GM19463 (cell line): ENCODE results near the gene PERM1.

Source experiments
- ATAC-seq: cut with Tn5 transposase; IDR thresholded peaks from one replicate; pipeline ENCODE4 v1.9.1; 2021; ENCODE audit warnings: mild to moderate bottlenecking, moderate library complexity; ENCODE audit not compliant: unreplicated experiment

PERM1 gene

DNA sequence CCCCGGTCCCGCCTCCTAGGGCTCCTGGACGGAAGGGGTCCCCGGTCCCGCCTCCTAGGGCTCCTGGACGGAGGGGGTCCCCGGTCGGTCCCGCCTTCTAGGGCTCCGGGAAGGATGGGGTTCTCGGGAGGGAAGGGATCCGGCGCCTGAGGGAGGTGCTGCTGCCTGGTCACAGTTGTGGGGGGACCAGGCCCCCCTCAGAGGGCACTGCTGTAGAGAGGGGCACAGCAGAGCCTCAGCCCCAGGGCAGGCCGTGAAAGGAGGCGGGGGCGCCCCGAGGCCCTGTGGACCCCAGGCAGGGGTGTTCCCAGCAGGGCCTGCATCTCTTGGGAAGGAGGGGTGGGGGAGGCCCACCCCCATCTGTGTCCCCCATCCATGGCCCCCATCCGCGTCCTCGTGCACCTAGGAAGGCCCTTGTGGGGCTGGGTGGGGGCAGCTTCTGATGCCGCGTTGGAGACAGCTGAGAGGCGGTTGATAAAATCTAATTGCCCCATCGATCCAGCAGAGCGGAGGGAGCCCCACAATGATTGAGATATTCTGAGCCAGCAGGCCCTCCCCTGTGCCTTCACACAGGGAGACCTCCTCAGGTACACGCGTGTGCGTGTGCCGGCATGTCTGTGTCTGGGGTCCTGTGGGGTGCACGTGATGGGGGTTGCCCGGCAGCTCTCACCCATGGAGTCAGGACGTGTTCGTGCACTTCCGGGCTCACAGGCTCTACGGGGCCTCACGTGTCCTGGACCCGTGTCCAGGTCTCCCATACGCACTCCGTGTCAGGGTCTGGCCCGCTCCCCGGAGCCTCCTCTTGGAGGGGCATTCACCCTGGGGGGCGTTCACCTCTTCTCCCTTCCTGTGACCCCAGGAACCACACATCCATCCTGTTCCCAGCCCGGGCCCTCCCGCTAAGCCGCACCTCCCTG, 45.3 kb downstream of the PERM1 start:
- no peak for ATAC-seq

DNA sequence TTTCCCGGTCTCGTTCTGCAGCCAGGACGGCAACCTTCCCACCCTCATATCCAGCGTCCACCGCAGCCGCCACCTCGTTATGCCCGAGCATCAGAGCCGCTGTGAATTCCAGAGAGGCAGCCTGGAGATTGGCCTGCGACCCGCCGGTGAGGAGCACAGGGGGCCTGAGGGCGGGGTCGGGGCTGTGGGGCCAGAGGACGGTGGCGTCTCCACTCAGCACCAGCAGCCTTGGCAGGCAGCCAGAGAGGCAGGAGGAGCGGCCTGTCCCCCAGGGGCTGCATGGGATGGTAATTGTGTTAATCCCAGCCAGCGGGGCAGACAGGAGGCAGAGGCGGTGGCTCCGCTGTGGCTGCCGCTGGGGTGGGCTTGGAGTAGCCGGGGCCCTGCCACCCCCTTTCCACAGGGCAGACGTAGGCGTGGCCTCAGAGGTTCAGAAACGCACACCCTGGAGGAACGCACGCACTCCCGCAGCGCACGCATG, 46.1 kb downstream of the PERM1 start:
- no peak for ATAC-seq

DNA sequence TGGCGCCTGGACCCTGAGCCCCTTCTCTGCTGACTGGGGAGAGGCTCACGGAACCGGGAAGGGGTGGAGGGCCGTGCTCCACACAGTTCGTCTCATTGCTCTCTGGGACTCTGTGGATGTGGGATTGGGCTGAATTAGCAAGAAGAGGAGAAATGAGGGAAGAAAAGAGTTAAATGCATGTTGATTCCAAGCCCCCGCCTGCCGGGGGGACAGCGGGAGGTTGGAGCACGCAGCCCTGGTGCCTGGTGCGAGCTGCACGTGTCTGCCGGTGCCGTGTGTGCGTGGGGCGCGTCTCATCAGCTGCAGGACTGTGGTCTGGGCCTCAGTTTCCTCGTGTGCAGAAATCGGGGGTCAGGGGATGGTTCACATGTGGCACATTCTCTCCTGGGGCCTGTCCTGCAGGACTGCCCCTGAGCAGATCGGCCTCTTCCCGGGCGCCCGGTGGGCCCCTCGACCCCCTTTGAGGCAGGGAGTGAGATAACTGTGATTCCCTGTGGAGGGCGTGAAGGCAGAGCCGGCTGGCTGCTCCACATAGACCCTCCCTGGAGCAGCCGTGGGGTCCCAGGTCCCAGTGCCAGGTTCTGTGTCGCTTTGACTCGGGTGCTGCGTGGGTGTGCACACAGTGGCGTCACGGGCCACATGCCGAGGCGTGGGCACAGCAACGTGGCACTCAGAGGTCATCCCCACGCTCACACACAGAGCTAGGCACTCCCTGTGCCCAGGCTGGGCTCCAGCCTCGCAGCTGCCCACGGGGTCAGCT, 46.7 kb downstream of the PERM1 start:
- no peak for ATAC-seq

DNA sequence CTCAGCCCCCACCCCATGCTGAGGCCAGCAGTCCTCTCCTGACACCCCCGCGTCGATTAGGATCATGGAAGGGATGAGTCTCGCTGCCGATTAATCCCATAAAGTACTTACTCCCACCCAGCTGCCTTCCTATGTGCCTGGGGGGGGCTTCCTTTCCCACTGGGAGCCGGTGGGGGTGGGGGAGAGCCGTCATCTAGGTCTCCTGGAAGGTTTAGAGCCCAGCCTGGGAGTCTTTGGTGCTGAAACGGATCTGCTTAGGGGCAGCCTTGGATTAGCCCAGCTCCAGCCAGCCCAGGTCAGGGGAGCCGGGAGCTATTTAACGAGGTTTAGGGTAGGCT, 48.3 kb downstream of the PERM1 start:
- no peak for ATAC-seq

DNA sequence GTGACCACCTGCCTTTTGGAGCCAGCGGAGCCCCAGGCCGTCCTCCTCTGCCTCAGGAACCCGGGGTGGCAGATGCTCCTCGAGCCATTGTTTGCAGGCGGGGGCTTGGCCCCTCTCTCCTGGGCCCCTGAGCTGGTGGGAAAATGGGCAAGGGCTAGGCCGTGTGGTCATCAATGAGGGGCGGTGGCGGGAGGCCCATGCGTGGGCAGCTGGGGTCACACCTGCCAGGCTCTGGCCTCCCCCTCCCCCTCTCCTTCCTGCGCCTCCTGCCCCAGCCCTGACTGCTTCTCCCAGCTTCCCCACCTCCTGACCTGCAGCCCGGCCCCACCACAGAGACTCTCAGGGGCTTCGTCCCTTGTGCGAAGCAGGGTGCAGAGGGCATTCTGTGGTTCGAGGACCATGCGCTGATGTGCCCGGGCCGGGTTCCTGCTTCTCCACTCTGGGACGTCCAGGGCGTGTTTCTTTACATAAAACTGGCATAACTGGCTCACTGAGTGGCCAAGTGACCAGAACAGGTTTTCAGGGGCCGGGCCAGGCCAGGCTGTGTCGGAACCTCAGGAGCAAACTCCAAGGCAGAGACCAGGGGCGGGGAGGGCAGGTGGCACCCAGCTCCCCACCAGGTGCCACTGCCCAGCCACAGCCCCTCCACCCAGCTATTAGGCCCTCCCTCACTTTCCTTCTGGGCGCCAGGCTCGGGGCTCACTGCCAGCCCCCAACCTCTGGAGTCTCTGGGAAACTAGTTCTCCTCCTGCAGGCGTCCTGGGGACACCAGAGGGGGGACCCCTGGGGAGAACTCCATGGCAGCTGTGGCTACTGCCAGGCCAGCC, 48.9 kb downstream of the PERM1 start:
- ATAC-seq: no peak

DNA sequence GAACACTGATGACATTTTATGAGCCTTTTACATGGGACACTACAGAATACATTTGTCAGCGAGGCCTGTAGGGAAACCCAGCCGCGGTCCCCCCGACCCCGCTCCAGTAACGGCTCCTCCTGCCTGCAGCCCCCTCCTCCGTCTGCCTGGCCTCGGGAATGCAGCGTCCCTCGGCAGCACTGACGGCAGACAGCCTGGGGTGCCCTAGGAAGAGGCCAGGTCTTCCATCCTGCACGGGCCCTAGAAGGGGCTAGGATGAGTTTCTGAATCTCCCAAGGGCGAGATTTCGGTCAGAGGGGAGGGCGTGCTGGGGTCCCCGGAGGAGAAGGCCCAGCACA, 49.8 kb downstream of the PERM1 start:
- ATAC-seq: no peak

DNA sequence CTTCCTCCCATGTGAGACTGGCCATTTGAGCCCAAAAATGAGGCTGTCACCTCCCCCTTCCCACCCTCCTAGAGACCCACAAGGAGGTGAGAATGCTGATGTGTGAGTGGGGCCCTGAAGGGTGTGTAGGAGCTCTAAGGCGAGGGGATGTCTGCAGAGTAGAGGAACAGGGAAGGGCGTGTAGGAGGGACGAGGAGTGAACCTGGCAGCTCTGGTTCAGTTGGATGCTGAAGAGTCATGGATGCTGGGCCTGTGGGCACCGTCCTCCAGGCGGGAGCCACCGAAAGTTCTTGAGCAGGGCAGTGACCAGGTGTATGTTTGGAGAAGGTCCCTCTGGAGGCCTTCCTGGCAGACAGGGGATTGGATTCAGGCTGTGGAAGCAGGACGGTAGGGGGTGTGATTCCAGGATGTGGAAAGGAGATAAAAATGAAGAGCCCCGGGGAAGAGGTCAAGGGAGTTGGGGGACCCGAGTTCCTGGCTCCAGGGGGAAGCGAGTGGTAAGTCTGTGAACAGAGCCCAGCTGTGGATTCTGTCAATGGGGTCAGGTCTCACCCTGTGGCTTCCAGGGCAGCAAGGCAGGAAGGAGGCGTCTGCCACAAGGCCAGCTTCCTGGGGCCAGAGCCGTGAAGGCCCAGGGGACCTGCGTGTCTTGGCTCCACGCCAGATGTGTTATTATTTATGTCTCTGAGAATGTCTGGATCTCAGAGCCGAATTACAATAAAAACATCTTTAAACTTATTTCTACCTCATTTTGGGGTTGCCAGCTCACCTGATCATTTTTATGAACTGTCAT, 50.3 kb downstream of the PERM1 start:
- no peak for ATAC-seq

DNA sequence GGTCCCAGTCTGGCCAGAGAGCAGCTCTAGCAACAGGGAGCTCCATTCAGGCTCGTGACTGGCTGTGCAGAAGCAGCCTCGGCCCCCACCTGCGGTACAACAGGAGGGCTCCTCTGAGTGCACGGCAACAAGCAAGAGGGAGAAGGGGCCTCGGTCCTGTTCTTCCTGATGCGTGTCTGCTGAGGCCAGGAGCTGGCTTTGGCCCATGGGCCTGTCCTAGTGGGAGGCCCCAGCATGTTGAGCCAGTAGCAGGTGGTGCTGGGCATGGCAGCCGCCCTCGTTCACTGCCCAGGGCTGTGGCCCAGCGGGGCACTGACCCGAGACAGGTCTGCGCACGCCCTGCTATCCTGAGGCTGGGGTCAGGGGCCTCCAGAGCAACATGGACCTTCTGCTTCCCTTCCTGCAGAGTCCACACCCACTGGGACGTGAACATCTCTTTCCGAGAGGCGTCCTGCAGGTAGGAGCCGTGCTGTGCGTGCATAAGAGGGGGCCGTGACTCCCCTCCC, 51.2 kb downstream of the PERM1 start:
- no peak for ATAC-seq

DNA sequence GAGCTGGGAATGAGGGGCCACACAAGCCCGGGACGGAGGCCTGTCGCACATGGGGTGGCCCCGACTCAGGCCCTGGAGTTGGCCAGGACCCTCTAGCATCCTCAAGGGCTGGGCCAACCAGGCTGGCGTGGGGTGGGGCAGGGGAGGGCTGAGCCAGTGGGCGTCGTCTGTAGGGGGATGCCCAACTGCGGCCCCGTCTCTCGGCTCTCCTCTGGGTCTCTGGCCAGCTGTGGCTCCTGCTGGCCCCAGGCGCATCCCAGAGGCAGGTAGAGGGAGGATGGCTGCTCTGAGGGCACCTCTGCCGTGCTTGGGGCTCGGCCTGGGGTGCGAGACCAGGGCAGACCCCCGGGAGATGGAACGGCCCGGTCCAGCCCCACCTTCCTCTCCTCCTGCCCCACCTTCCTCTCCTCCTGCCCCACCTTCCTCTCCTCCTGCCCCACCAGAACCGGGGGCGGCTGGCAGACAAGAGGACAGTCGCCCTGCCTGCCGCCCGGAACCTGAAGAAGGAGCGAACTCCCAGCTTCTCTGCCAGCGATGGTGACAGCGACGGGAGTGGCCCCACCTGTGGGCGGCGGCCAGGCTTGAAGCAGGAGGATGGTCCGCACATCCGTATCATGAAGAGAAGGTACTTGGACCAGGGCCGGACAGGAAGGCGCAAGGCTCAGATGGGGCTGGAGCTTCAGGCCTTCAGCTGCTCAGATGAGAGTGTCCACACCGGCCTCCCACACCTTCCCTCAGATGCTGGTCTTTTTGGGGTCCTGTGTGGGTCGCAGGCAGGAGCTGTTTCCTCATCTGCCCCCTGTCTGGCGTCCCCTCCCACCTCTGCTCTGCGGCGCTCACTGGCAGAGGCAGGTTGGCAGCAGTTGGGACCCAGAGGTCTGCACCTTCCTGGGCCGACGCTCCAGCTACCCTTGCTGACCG, 51.9 kb downstream of the PERM1 start:
- no peak for ATAC-seq

DNA sequence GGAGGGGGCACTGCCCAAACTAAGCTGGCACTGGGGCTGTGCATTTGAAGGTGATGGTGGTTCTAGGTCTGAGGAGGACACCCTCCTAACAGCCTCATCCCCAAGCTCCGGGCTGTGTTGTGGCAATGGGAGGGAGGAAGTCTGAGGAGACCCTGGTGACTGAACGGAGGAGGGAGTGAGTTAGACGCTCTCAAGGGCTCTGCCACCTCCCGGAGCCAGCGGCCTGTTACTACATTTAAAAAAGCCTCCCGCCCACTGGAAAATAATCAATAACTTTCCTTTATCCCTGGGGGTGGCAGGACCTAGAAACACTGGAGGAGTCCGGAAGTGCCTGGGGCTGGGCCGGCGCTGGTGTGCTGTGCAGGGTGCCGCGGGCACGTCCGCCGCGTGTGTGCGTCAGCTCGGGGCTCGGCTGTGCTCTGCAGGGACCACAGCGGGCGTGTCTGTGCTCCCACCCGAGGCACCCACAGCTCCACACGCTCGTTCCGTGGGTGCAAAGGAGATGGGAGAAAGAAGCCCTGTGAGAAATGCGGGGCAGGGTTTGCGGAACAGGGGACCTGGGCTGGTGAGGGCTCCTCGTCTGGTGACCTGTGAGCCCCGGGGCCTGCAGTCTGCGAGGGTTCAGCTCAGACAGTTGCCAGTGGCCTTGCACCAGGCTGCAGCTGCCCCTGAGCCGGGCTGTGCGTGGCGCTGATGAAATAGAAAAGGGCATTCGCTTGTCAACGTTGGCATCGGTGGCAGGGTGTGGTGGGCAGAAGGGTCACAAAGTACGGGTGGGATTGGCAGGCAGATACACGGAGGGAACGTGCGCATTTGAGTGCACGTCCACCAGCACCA, 52.9 kb downstream of the PERM1 start:
- ATAC-seq: no peak

DNA sequence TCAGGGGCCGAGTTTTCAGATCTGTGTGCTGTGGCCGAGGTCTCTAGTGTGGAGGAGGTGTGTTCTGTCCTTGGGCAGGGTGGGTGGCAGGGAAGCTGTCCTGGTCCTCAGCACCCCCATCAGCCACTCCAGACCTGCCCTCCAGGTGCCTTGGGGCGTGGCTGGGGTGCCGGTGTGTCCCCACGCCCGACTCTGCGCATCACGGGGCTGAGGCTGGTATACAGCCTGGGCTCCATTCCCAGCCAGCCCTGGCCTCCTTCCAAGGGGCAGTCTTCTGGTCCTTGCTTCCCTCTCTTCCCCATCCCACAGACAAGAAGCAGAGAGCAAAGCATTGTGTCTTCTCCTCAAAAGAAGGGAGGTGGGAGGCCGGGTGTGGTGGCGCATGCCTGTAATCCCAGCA, 54.1 kb downstream of the PERM1 start:
- ATAC-seq: no peak

DNA sequence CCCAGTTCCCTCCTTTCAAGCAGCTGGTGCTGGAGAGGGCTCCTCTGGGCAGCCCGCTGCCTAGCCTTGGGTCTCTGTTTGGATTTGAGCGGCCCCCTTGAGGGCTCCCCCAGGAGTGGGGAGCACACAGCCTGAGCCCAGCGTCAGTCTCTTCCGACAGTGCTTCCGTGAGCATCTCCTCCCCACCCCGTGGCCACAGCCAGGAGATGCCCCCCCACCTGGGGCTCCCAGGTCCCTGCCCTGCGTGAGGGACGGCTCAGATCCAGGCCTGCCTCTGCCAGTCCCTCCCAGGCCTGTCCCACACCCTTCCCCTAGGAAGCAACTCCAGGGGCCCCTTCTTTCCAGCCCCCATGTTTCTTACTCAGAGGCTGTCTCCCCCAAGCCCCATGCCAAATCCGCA, 54.7 kb downstream of the PERM1 start:
- ATAC-seq: no peak

DNA sequence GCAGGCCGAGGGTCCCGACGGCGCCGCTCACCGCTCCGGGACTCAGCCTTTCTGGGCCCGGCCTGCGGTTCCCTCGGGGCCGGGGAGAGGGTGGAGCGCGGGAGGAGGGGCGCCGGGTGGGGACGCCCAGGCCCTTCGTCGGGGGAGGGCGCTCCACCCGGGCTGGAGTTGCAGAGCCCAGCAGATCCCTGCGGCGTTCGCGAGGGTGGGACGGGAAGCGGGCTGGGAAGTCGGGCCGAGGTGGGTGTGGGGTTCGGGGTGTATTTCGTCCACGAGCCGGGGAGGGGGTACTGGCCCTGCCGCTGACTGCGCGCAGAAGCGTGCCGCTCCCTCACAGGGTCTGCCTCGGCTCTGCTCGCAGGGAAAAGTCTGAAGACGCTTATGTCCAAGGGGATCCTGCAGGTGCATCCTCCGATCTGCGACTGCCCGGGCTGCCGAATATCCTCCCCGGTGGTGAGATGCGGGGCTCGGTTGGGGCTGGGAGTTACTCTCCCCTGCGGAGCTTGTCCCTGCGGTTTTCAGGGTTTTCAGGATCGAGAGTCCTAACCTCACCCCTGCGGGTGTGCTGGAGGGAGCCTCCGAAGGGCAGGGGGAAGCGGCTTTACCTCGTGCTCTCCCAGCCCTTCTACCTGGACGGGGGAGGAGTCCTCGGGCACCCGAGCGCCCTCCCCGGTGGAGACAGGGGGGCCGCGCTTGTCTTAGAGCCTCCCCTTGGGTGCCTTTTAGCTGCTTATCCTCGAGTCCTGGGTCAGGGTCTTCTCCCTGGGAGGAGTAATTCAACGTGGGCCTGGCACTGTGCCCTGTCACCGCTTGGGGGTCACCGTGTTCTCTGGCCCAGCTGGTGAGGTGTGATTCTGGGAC, 56.1 kb downstream of the PERM1 start:
- no peak for ATAC-seq
